ENCODE results near the gene LRG1. TPM values are rescaled to one million over a fixed set of nuclear protein-coding genes. Genes with fewer than 3 reads are reported as not detected.

The LRG1 gene
- total and polyA plus RNA-seq, 4 donors, result 14.4 to 56.7 (median 15.6) TPM

GRCh38 chr19:4541114-4541805 lies 1.4 kb upstream of the LRG1 start:
- Histone ChIP-seq H3K9me3 (ENCODE audit: control insufficient read depth in 4 of 4, insufficient read depth in 3 of 4, low read length in 3 of 4) (peaks cover 0 to 3% (median 2%) of the 10 kb centered on the region in 4 donors), H3K9ac (ENCODE audit: insufficient read depth in 1 of 2, low read length in 2 of 2) (no peak overlapping the region), H3K36me3 (ENCODE audit: control insufficient read depth in 4 of 4, insufficient read depth in 4 of 4, low read length in 4 of 4) (peaks cover 0 to 8% (median 0%) of the 10 kb centered on the region in 4 donors), H3K27ac (ENCODE audit: low read depth in 1 of 2, low read length in 1 of 2) (no peak overlapping the region), H3K4me3 (no peak overlapping the region), H3K4me1 (ENCODE audit: control insufficient read depth in 5 of 5, insufficient read depth in 5 of 5, low read length in 5 of 5) (peaks cover 0 to 5% (median 0%) of the 10 kb centered on the region in 5 donors), H3K27me3 (ENCODE audit: control insufficient read depth in 3 of 3, insufficient read depth in 3 of 3, low read length in 2 of 3) (no peaks in the 10 kb centered on the region)
- 35 to 60% methylated on average over 12 of the region's 12 CpGs for WGBS, 2 donors
- no peak for DNase-seq
- no peak for ATAC-seq (ENCODE audit: insufficient read depth, low FRiP score)
- TF ChIP-seq CTCF (IDR thresholded peaks at IDR 0.05; ENCODE audit: control extremely low read depth, extremely low read depth), result no peak

- H3K4me1 ChIP-seq (ENCODE audit: control insufficient read depth in 5 of 5, insufficient read depth in 5 of 5, low read length in 5 of 5), result peaks cover 0 to 5% (median 0%) of the 10 kb centered on the region in 5 donors
- H3K9ac ChIP-seq (ENCODE audit: insufficient read depth in 1 of 2, low read length in 2 of 2), result no peak overlapping the region
- peak overlapping the region; percentile 6 for H3K4me3 ChIP-seq
- peaks cover 0 to 7% (median 0%) of the 10 kb centered on the region in 4 donors for H3K36me3 ChIP-seq (ENCODE audit: control insufficient read depth in 4 of 4, insufficient read depth in 4 of 4, low read length in 4 of 4)
- WGBS, 2 donors, result 61 to 73% methylated on average over 3 of the region's 3 CpGs
- TF ChIP-seq CTCF (IDR thresholded peaks at IDR 0.05; ENCODE audit: control extremely low read depth, extremely low read depth), result no peak
- ATAC-seq (ENCODE audit: insufficient read depth, low FRiP score) (no peak), DNase-seq (no peak)
- H3K27ac ChIP-seq (ENCODE audit: low read depth in 1 of 2, low read length in 1 of 2), result peak overlapping the region in 1 of 2 donors; percentile 62
- peaks cover 0 to 5% (median 2%) of the 10 kb centered on the region in 4 donors for H3K9me3 ChIP-seq (ENCODE audit: control insufficient read depth in 4 of 4, insufficient read depth in 3 of 4, low read length in 3 of 4)
- peaks cover 0 to 2% (median 0%) of the 10 kb centered on the region in 3 donors for H3K27me3 ChIP-seq (ENCODE audit: control insufficient read depth in 3 of 3, insufficient read depth in 3 of 3, low read length in 2 of 3)
Observed at GRCh38 chr19:4539169-4539692, 605 bp downstream of the LRG1 start.

- H3K27me3 ChIP-seq (ENCODE audit: control insufficient read depth in 3 of 3, insufficient read depth in 3 of 3, low read length in 2 of 3), result peaks cover 0 to 2% (median 0%) of the 10 kb centered on the region in 3 donors
- ATAC-seq (ENCODE audit: insufficient read depth, low FRiP score) (no peak), DNase-seq (no peak)
- WGBS, 2 donors, result 92 to 95% methylated on average over 13 of the region's 13 CpGs
- no peak overlapping the region for H3K9ac ChIP-seq (ENCODE audit: insufficient read depth in 1 of 2, low read length in 2 of 2)
- peaks cover 0 to 4% (median 0%) of the 10 kb centered on the region in 5 donors for H3K4me1 ChIP-seq (ENCODE audit: control insufficient read depth in 5 of 5, insufficient read depth in 5 of 5, low read length in 5 of 5)
- peaks cover 0 to 5% (median 2%) of the 10 kb centered on the region in 4 donors for H3K9me3 ChIP-seq (ENCODE audit: control insufficient read depth in 4 of 4, insufficient read depth in 3 of 4, low read length in 3 of 4)
- H3K36me3 ChIP-seq (ENCODE audit: control insufficient read depth in 4 of 4, insufficient read depth in 4 of 4, low read length in 4 of 4), result peaks cover 0 to under 1% (median 0%) of the 10 kb centered on the region in 4 donors
- H3K27ac ChIP-seq (ENCODE audit: low read depth in 1 of 2, low read length in 1 of 2), result no peak overlapping the region
- TF ChIP-seq CTCF (IDR thresholded peaks at IDR 0.05; ENCODE audit: control extremely low read depth, extremely low read depth), result no peak
- H3K4me3 ChIP-seq, result no peak overlapping the region
Observed at GRCh38 chr19:4538601-4538954, 1.3 kb downstream of the LRG1 start.

Measured in lung (tissue), 12 donors.